ENCODE results near the gene MAPK1.
"Not testable (repeated sequence)": the region's sequence is repeated elsewhere in the genome, so short reads cannot be mapped to it uniquely, and the experiment has no call there.

The MAPK1 gene

GRCh38 chr22:21845558-21846453, 21.6 kb downstream of the MAPK1 start:
- DNase-seq (ENCODE audit: low read depth): no peak

- DNase-seq (ENCODE audit: low read depth): no peak
Observed at GRCh38 chr22:21842946-21843345, 24.5 kb downstream of the MAPK1 start.

GRCh38 chr22:21841422-21841821, 26.0 kb downstream of the MAPK1 start:
- DNase-seq (ENCODE audit: low read depth): no peak

GRCh38 chr22:21840236-21840823, 27.1 kb downstream of the MAPK1 start:
- DNase-seq (ENCODE audit: low read depth): no peak

GRCh38 chr22:21839765-21840140, 27.7 kb downstream of the MAPK1 start:
- no peak for DNase-seq (ENCODE audit: low read depth)

- not testable (repeated sequence) for DNase-seq (ENCODE audit: low read depth)
Observed at GRCh38 chr22:21839104-21839764, 28.2 kb downstream of the MAPK1 start.

- DNase-seq (ENCODE audit: low read depth): no peak
Observed at GRCh38 chr22:21837248-21837979, 30.0 kb downstream of the MAPK1 start.

GRCh38 chr22:21836486-21836885, 31.0 kb downstream of the MAPK1 start:
- not testable (repeated sequence) for DNase-seq (ENCODE audit: low read depth)

- no peak for DNase-seq (ENCODE audit: low read depth)
Observed at GRCh38 chr22:21835378-21835777, 32.1 kb downstream of the MAPK1 start.

GRCh38 chr22:21834869-21835268, 32.6 kb downstream of the MAPK1 start:
- no peak for DNase-seq (ENCODE audit: low read depth)

GRCh38 chr22:21832291-21833290, 34.9 kb downstream of the MAPK1 start:
- DNase-seq (ENCODE audit: low read depth): no peak

GRCh38 chr22:21829523-21829922, 37.9 kb downstream of the MAPK1 start:
- no peak for DNase-seq (ENCODE audit: low read depth)

- DNase-seq (ENCODE audit: low read depth): no peak
Observed at GRCh38 chr22:21828268-21828638, 39.2 kb downstream of the MAPK1 start.

GRCh38 chr22:21827628-21828267, 39.7 kb downstream of the MAPK1 start:
- DNase-seq (ENCODE audit: low read depth): no peak

- DNase-seq (ENCODE audit: low read depth): no peak
Observed at GRCh38 chr22:21826204-21826603, 41.2 kb downstream of the MAPK1 start.

GRCh38 chr22:21824962-21825361, 42.5 kb downstream of the MAPK1 start:
- not testable (repeated sequence) for DNase-seq (ENCODE audit: low read depth)

- no peak for DNase-seq (ENCODE audit: low read depth)
Observed at GRCh38 chr22:21824445-21824912, 43.0 kb downstream of the MAPK1 start.

- DNase-seq (ENCODE audit: low read depth): no peak
Observed at GRCh38 chr22:21823740-21824444, 43.6 kb downstream of the MAPK1 start.

GRCh38 chr22:21819183-21819770, 48.2 kb downstream of the MAPK1 start:
- no peak for DNase-seq (ENCODE audit: low read depth)

All from activated gamma-delta T cell treated with anti-CD3 and anti-CD28 coated beads, Interleukin-2, amount 50 U/mL, for 16 hours (primary cell).